ENCODE measurements around the gene UBA52.

UBA52 gene

GRCh38 chr19:18608805-18609716 is 37.4 kb downstream of the UBA52 start:
- DNase-seq, result no peak

GRCh38 chr19:18609717-18610051 is 38.0 kb downstream of the UBA52 start:
- DNase-seq, result no peak

GRCh38 chr19:18610245-18610555 is 38.5 kb downstream of the UBA52 start:
- DNase-seq, result no peak

GRCh38 chr19:18610556-18611326 is 39.1 kb downstream of the UBA52 start:
- no peak for DNase-seq

- no peak for DNase-seq
Observed at GRCh38 chr19:18611327-18612050, 39.8 kb downstream of the UBA52 start.

GRCh38 chr19:18612051-18612771 is 40.6 kb downstream of the UBA52 start:
- DNase-seq, result no peak

GRCh38 chr19:18612772-18613588 is 41.3 kb downstream of the UBA52 start, which contains the start of gene TMEM59L:
TMEM59L (plus strand) TSS chr19:18612870; CDS start chr19:18612959, 89 bp downstream.
- peak; percentile 49 for DNase-seq

GRCh38 chr19:18613589-18614234 is 42.1 kb downstream of the UBA52 start:
- DNase-seq, result no peak

- DNase-seq, result no peak
Observed at GRCh38 chr19:18616023-18616422, 44.4 kb downstream of the UBA52 start.

- no peak for DNase-seq
Observed at GRCh38 chr19:18617562-18617961, 45.9 kb downstream of the UBA52 start.

- DNase-seq, result no peak
Observed at GRCh38 chr19:18618236-18618635, 46.6 kb downstream of the UBA52 start.

- no peak for DNase-seq
Observed at GRCh38 chr19:18620311-18620710, 48.7 kb downstream of the UBA52 start.

GRCh38 chr19:18620902-18621301 is 49.2 kb downstream of the UBA52 start:
- DNase-seq, result no peak

GRCh38 chr19:18626906-18627305 is 55.2 kb downstream of the UBA52 start:
- DNase-seq, result no peak
